WTC11 (cell line): ENCODE measurements around the gene ZNF555. TPM values are rescaled to one million over a fixed set of nuclear protein-coding genes. Genes with fewer than 3 reads are reported as not detected.
"Not testable (repeated sequence)": the region's sequence is repeated elsewhere in the genome, so short reads cannot be mapped to it uniquely, and the experiment has no call there.

ENCODE experiments used
- ATAC-seq: fragments of 200-7000 bp; cut with Tn5 transposase; 2 replicates; pipeline ENCODE4 v1.10.0; 2021; ENCODE audit warnings: mild to moderate bottlenecking, moderate library complexity
- CTCF ChIA-PET: fragments of 300-600 bp; sonication (Branson Sonifier 250); formaldehyde crosslinking; loops from one replicate; lab custom pipeline; 2021; ENCODE audit warnings: antibody characterized with exemption; lab: Charles Lee
- POLR2A ChIA-PET: fragments of 350-600 bp; sonication (Branson Sonifier 250); formaldehyde crosslinking; loops from one replicate; lab custom pipeline; 2021; ENCODE audit warnings: antibody characterized with exemption; lab: Charles Lee
- DNase-seq: peaks from one replicate; pipeline ENCODE4 v3.0.0; 2021; ENCODE audit warnings: low spot score
- H3K27ac Mint-ChIP-seq: 2 replicates; pipeline ENCODE4 v1.8.0; 2021; ENCODE audit warnings: mixed read lengths
- H3K27me3 Mint-ChIP-seq: 2 replicates; pipeline ENCODE4 v1.8.0; 2021; ENCODE audit warnings: low read depth, mild to moderate bottlenecking, moderate library complexity, mixed read lengths
- H3K36me3 Mint-ChIP-seq: 2 replicates; pipeline ENCODE4 v1.8.0; 2021; ENCODE audit warnings: mixed read lengths
- H3K4me1 Mint-ChIP-seq: 2 replicates; pipeline ENCODE4 v1.8.0; 2022; ENCODE audit warnings: mixed read lengths
- H3K4me3 Mint-ChIP-seq: 2 replicates; pipeline ENCODE4 v1.8.0; 2021; ENCODE audit warnings: mild to moderate bottlenecking, moderate library complexity, mixed read lengths
- H3K9me3 Mint-ChIP-seq: 2 replicates; pipeline ENCODE4 v1.8.0; 2021; ENCODE audit warnings: mixed read lengths
- CDX4 ChIP-seq: fragments of 250-450 bp; sonication (Bioruptor Pico); IDR thresholded peaks from 2 replicates; pipeline ENCODE4 v1.9.0; 2021; ENCODE audit warnings: moderate library complexity, mild to moderate bottlenecking, inconsistent platforms, borderline replicate concordance
- E2F5 ChIP-seq: sonication (generic); formaldehyde crosslinking; IDR thresholded peaks from 2 replicates; pipeline ENCODE4 v1.8.1; 2022; ENCODE audit warnings: mild to moderate bottlenecking, moderate library complexity, missing genetic modification reagents
- GRHL2 ChIP-seq: fragments of 250-450 bp; sonication (Bioruptor Pico); IDR thresholded peaks from 2 replicates; pipeline ENCODE4 v1.8.0; 2022; ENCODE audit warnings: mild to moderate bottlenecking, moderate library complexity; ENCODE audit not compliant: insufficient replicate concordance, severe bottlenecking
- HMGA2 ChIP-seq: fragments of 250-450 bp; sonication (Bioruptor Pico); IDR thresholded peaks from 2 replicates; pipeline ENCODE4 v1.4.0; 2021; ENCODE audit warnings: mild to moderate bottlenecking, moderate library complexity
- IRF1 ChIP-seq: sonication (generic); formaldehyde crosslinking; IDR thresholded peaks from 2 replicates; pipeline ENCODE4 v1.8.0; 2023; ENCODE audit warnings: missing genetic modification reagents
- MAX ChIP-seq: sonication (generic); formaldehyde crosslinking; IDR thresholded peaks from 2 replicates; pipeline ENCODE4 v1.8.0; 2022; ENCODE audit warnings: mild to moderate bottlenecking, missing genetic modification reagents
- NR2C2 ChIP-seq: sonication (generic); formaldehyde crosslinking; IDR thresholded peaks from 2 replicates; pipeline ENCODE4 v1.8.0; 2022; ENCODE audit warnings: mild to moderate bottlenecking, missing genetic modification reagents
- RORB ChIP-seq: fragments of 250-450 bp; sonication (Bioruptor Pico); IDR thresholded peaks from 2 replicates; pipeline ENCODE4 v1.9.0; 2021; ENCODE audit warnings: mild to moderate bottlenecking
- SMAD4 ChIP-seq: sonication (generic); formaldehyde crosslinking; IDR thresholded peaks from 2 replicates; pipeline ENCODE4 v1.8.0; 2022; ENCODE audit warnings: mild to moderate bottlenecking, missing genetic modification reagents
- USF2 ChIP-seq: sonication (generic); formaldehyde crosslinking; IDR thresholded peaks from 2 replicates; pipeline ENCODE4 v1.8.1; 2023; ENCODE audit warnings: mild to moderate bottlenecking, missing genetic modification reagents, moderate library complexity
- ZBTB21 ChIP-seq: sonication (generic); formaldehyde crosslinking; IDR thresholded peaks from 2 replicates; pipeline ENCODE4 v1.8.1; 2023; ENCODE audit warnings: mild to moderate bottlenecking, missing genetic modification reagents, borderline replicate concordance
- ZNF121 ChIP-seq: sonication (generic); formaldehyde crosslinking; IDR thresholded peaks from 2 replicates; pipeline ENCODE4 v1.8.0; 2023; ENCODE audit warnings: missing genetic modification reagents
- ZNF263 ChIP-seq: sonication (generic); formaldehyde crosslinking; IDR thresholded peaks from 2 replicates; pipeline ENCODE4 v1.8.1; 2022; ENCODE audit warnings: low read depth, mild to moderate bottlenecking, moderate library complexity, missing genetic modification reagents
- ZNF423 ChIP-seq: fragments of 250-450 bp; sonication (Bioruptor Pico); IDR thresholded peaks from 2 replicates; pipeline ENCODE4 v2.1.2; 2022; ENCODE audit warnings: mild to moderate bottlenecking, moderate library complexity
- ZNF532 ChIP-seq: fragments of 250-450 bp; sonication (Bioruptor Pico); IDR thresholded peaks from 2 replicates; pipeline ENCODE4 v1.9.0; 2021; ENCODE audit warnings: mild to moderate bottlenecking, borderline replicate concordance
- ZSCAN18 ChIP-seq: fragments of 250-450 bp; sonication (Bioruptor Pico); IDR thresholded peaks from 2 replicates; pipeline ENCODE4 v2.1.2; 2022; ENCODE audit warnings: mild to moderate bottlenecking, moderate library complexity
- total RNA-seq: library from RNA; stranded (reverse); gene quantifications from 3 replicates; pipeline ENCODE4 v1.2.3, GENCODE V29; 2021

Gene ZNF555
- total RNA-seq, 1 experiment from 2014 or later: 6.6 TPM

- Mint-ChIP-seq H3K4me3 (peak overlapping the region; percentile 97), H3K27me3 (peaks cover 3% of the 10 kb centered on the region), H3K9me3 (peaks cover 4% of the 10 kb centered on the region), H3K36me3 (no peaks in the 10 kb centered on the region), H3K4me1 (peaks cover 10% of the 10 kb centered on the region), H3K27ac (0 out of 2 replicates have a peak overlapping the region, but pooled peaks have one; percentile 15)
- ChIA-PET POLR2A (no interaction called here), CTCF (interaction anchor here (0.5 to 1.4 kb wide), 2 partner anchors 15 to 193 kb away, joined by 3 read pairs; no protein-coding TSS in a partner anchor)
- DNase-seq (no peak), ATAC-seq (no peak)
- no peak for TF ChIP-seq SMAD4 (CRISPR knock-in tag)
- no peak for TF ChIP-seq RORB (CRISPR knock-in tag)
- no peak for TF ChIP-seq ZNF532 (CRISPR knock-in tag)
- no peak for TF ChIP-seq ZNF423 (CRISPR knock-in tag)
- TF ChIP-seq NR2C2: no peak
- TF ChIP-seq ZBTB21: no peak
- no peak for TF ChIP-seq ZSCAN18 (CRISPR knock-in tag)
- TF ChIP-seq IRF1 (CRISPR knock-in tag): no peak
- TF ChIP-seq HMGA2: no peak
- TF ChIP-seq E2F5: no peak
- TF ChIP-seq ZNF263 (CRISPR knock-in tag): no peak
- no peak for TF ChIP-seq USF2 (CRISPR knock-in tag)
Observed at GRCh38 chr19:2902590-2903218, 61.4 kb downstream of the ZNF555 start.

- H3K9me3 Mint-ChIP-seq, POLR2A ChIA-PET, DNase-seq, H3K4me3 Mint-ChIP-seq, H3K27ac Mint-ChIP-seq, ATAC-seq, H3K4me1 Mint-ChIP-seq, H3K27me3 Mint-ChIP-seq, H3K36me3 Mint-ChIP-seq: not testable (repeated sequence)
- CTCF ChIA-PET: interaction anchor here (0.6 to 1.0 kb wide), 2 partner anchors 48 to 226 kb away, joined by 3 to 5 read pairs; no protein-coding TSS in a partner anchor
Observed at GRCh38 chr19:2903326-2903725, 62.1 kb downstream of the ZNF555 start.

- DNase-seq (no peak), ATAC-seq (no peak)
- peaks cover 3% of the 10 kb centered on the region for H3K36me3 Mint-ChIP-seq
- H3K27ac Mint-ChIP-seq: 0 out of 2 replicates have a peak overlapping the region, but pooled peaks have one; percentile 23
- no peak overlapping the region for H3K4me3 Mint-ChIP-seq
- peaks cover 4% of the 10 kb centered on the region for H3K9me3 Mint-ChIP-seq
- CTCF ChIA-PET: no interaction called here
- no peak for TF ChIP-seq GRHL2 (CRISPR knock-in tag)
- no peak for TF ChIP-seq ZNF423 (CRISPR knock-in tag)
- no peak for TF ChIP-seq MAX (CRISPR knock-in tag)
- TF ChIP-seq ZNF121 (CRISPR knock-in tag): 0 out of 2 replicates have a peak, but pooled peaks have one; percentile 20
- TF ChIP-seq CDX4 (CRISPR knock-in tag): no peak
- no peaks in the 10 kb centered on the region; the same call in 1 of the 2 replicates for H3K27me3 Mint-ChIP-seq
- POLR2A ChIA-PET: interaction anchor here (0.5 kb wide), 1 partner anchor 772 kb away, joined by 5 read pairs; no protein-coding TSS in a partner anchor
- peaks cover 10% of the 10 kb centered on the region for H3K4me1 Mint-ChIP-seq
Observed at GRCh38 chr19:2905918-2906519, 64.7 kb downstream of the ZNF555 start.
